Body of pancreas (tissue), 4 donors: Measurements from ENCODE around the gene CAPN2.

Experiments
- CTCF ChIP-seq, 7 experiments: fragments of 450-650 bp in 4 of 7; fragments of 200-600 bp in 3 of 7; sonication (generic) in 3 of 7; IDR thresholded peaks; one replicate each; pipeline ENCODE4 v1.5.1; 2016 to 2019; ENCODE audit warnings: antibody characterized with exemption in 7 of 7
- POLR2A ChIP-seq, 3 donors: fragments of 450-650 bp; IDR thresholded peaks; one replicate each; pipeline ENCODE4 v1.6.1; 2016; ENCODE audit warnings: antibody characterized with exemption in 3 of 3, mild to moderate bottlenecking in 2 of 3

- TF ChIP-seq CTCF (IDR thresholded peaks at IDR 0.05) (no peak), POLR2A (IDR thresholded peaks at IDR 0.05) (no peak)
Measured at GRCh38 chr1:223760833-223761232, 48.5 kb downstream of the CAPN2 start.
